Measurements from ENCODE around the gene CITED4. TPM values are rescaled to one million over a fixed set of nuclear protein-coding genes. Genes with fewer than 3 reads are reported as not detected.

The CITED4 gene
- total RNA-seq, 1 donor from 2014 or later = 3.6 TPM

DNA sequence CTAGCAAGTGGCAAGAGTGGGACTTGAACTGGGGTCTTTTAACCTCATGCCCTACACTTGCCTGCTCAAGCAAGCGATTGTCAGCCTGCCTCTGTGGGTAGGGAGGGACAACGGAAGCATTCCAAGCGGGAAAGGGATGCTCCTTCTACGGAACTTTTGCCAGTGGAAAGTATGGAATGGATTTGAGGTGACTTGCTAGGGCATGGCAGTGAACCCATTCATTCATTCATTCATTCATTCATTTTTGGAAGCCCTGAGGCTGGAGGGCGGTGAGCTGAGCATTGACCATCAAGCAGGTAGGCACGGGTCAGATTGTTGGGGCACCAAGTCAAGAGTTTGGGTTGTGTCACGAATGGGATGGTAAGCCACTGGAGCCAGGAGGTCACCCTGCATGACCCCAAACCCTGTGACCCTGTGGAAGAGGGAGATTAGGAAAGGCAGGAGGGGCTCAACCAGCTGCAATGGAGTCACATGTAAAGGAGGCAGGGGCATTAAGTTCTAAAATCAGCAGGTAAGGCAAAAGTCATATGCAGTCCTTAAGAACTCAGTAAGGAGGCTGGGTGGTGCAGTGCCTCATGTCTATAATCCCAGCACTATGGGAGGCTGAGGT, 11.8 kb upstream of the CITED4 start:
- no peak for DNase-seq (ENCODE audit: low spot score)
- Mint-ChIP-seq H3K4me1 (ENCODE audit: unreplicated experiment) (peaks cover 19% of the 10 kb centered on the region), H3K27ac (ENCODE audit: unreplicated experiment) (no peak overlapping the region), H3K9me3 (ENCODE audit: unreplicated experiment) (no peaks in the 10 kb centered on the region), H3K36me3 (ENCODE audit: low read depth, unreplicated experiment) (peaks cover 4% of the 10 kb centered on the region), H3K27me3 (ENCODE audit: unreplicated experiment) (peaks cover 2% of the 10 kb centered on the region), H3K4me3 (ENCODE audit: unreplicated experiment) (peak overlapping the region; percentile 51)
- TF ChIP-seq CTCF (IDR thresholded peaks at IDR 0.05; ENCODE audit: unreplicated experiment) = no peak

DNA sequence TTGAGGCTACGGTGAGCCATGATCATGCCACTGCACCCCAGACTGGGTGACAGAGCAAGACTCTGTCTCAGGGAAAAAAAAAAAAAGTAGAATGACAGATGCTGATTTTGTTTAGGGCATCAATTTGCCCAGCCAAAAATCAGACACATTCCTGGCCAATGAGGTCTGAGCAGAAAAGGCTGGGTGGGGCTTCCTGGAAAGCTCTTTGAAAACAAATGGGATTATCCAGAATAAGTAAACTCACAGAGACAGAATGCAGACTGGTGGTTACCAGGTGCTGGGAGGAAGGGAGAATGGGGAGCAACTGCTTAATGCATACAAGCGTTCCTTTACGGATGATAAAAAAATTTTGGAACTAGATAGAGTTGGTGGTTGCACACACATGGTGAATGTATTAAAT, 10.1 kb upstream of the CITED4 start:
- no peak for TF ChIP-seq CTCF (IDR thresholded peaks at IDR 0.05; ENCODE audit: unreplicated experiment)
- Mint-ChIP-seq H3K36me3 (ENCODE audit: low read depth, unreplicated experiment) (peaks cover 4% of the 10 kb centered on the region), H3K4me3 (ENCODE audit: unreplicated experiment) (no peak overlapping the region), H3K9me3 (ENCODE audit: unreplicated experiment) (no peaks in the 10 kb centered on the region), H3K4me1 (ENCODE audit: unreplicated experiment) (peaks cover 19% of the 10 kb centered on the region), H3K27ac (ENCODE audit: unreplicated experiment) (no peak overlapping the region), H3K27me3 (ENCODE audit: unreplicated experiment) (peaks cover 2% of the 10 kb centered on the region)
- no peak for DNase-seq (ENCODE audit: low spot score)

DNA sequence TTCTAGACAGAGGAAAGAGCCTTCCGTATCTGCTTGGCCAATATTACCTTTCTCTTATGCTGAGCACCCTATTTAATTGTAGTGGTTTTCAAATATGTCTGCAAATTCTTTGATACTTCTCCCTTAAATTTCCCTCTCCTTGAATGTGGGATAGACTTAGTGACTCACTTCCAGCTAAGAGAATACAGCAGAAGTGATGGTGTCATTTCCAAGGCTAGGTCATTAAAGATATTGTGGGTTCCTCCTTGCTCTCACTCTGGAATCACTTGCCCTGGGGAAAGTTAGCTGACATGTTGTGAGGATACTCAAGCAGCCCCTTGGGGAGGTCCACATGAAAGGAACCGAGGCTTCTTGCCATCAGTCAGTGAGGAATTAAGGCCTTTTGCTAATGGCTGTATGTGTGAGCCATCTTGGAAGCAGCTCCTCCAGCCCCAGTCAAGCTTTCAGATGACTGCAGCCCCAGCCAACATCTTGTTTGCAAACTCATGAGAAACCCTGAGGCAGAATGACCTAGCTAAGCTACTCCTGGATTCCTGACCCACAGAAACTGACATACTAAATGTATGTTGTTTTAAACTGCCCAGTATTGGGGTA, 8.1 kb upstream of the CITED4 start:
- Mint-ChIP-seq H3K36me3 (ENCODE audit: low read depth, unreplicated experiment) (no peaks in the 10 kb centered on the region), H3K9me3 (ENCODE audit: unreplicated experiment) (no peaks in the 10 kb centered on the region), H3K4me1 (ENCODE audit: unreplicated experiment) (peaks cover 13% of the 10 kb centered on the region), H3K27me3 (ENCODE audit: unreplicated experiment) (peaks cover 5% of the 10 kb centered on the region), H3K4me3 (ENCODE audit: unreplicated experiment) (no peak overlapping the region), H3K27ac (ENCODE audit: unreplicated experiment) (no peak overlapping the region)
- no peak for DNase-seq (ENCODE audit: low spot score)
- TF ChIP-seq CTCF (IDR thresholded peaks at IDR 0.05; ENCODE audit: unreplicated experiment) = no peak

DNA sequence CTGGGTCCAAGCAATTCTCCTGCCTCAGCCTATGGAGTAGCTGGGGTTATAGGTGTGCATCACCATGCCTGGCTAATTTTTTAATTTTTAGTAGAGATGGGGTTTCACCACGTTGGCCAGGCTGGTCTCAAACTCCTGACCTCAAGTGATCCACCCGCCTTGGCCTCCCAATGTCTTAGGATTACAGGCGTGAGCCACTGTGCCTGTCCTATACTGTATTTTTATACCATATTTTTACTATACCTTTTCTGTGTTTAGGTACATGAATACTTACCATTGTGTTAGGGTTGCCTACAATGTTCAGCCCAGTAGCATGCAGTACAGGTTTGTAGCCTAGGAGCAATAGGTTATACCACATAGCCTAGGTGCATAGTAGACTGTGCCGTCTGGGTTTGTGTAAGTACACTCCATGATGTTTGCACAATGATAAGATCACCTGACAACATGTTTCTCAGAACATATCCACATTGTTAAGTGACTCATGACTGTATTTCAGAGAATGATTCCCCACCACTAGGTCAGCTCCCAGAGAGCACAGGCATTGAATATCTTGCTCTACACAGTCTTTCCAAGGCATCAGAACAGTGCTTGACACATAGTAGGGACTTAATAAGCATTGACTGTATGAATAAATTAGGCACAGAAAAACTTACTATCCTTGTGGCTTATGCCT, 6.0 kb upstream of the CITED4 start:
- H3K4me3 Mint-ChIP-seq (ENCODE audit: unreplicated experiment) = no peak overlapping the region
- H3K27ac Mint-ChIP-seq (ENCODE audit: unreplicated experiment) = no peak overlapping the region
- no peaks in the 10 kb centered on the region for H3K9me3 Mint-ChIP-seq (ENCODE audit: unreplicated experiment)
- H3K36me3 Mint-ChIP-seq (ENCODE audit: low read depth, unreplicated experiment) = no peaks in the 10 kb centered on the region
- peaks cover 3% of the 10 kb centered on the region for H3K27me3 Mint-ChIP-seq (ENCODE audit: unreplicated experiment)
- TF ChIP-seq CTCF (IDR thresholded peaks at IDR 0.05; ENCODE audit: unreplicated experiment) = no peak
- DNase-seq (ENCODE audit: low spot score) = no peak
- H3K4me1 Mint-ChIP-seq (ENCODE audit: unreplicated experiment) = peaks cover 4% of the 10 kb centered on the region

Measured in endothelial cell (in vitro differentiated cells).